AG04449 (cell line): Measurements from ENCODE around the gene ANKIB1.

Experiments used
- CTCF ChIA-PET: fragments of 350-600 bp; formaldehyde crosslinking; extraction: SDS; loops from one replicate; lab custom pipeline; 2021; ENCODE audit warnings: antibody characterized with exemption; lab: Yijun Ruan, JAX
- POLR2A ChIA-PET: fragments of 400-600, 350-600 bp; formaldehyde crosslinking; extraction: SDS; loops from one replicate; lab custom pipeline; 2020; ENCODE audit warnings: antibody characterized with exemption, inconsistent platforms; lab: Yijun Ruan, JAX
- DNase-seq: peaks from one replicate; pipeline ENCODE4 v3.0.0-alpha.2; 2010; ENCODE audit warnings: low read depth, low spot score
- H3K4me3 ChIP-seq: 2 replicates; pipeline ENCODE4 v1.5.1; 2011; ENCODE audit warnings: low read depth, mild to moderate bottlenecking, control low read depth, low read length
- CTCF ChIP-seq: IDR thresholded peaks from one replicate; pipeline ENCODE4 v1.5.1; 2011; ENCODE audit warnings: mild to moderate bottlenecking, moderate library complexity, low read length, control low read depth, inconsistent platforms; ENCODE audit not compliant: insufficient read depth; ENCODE audit errors: missing control alignments

Gene ANKIB1

GRCh38 chr7:92226981-92227380, 18.8 kb upstream of the ANKIB1 start:
- H3K4me3 ChIP-seq, result no peak overlapping the region
- POLR2A ChIA-PET, result no interaction called here
- CTCF ChIA-PET, result no interaction called here
- TF ChIP-seq CTCF, result no peak
- DNase-seq, result no peak

- no peak overlapping the region for H3K4me3 ChIP-seq
- POLR2A ChIA-PET, result no interaction called here
- no peak for TF ChIP-seq CTCF
- DNase-seq, result no peak
- CTCF ChIA-PET, result no interaction called here
Observed at GRCh38 chr7:92228100-92228499, 17.7 kb upstream of the ANKIB1 start.

- H3K4me3 ChIP-seq, result no peak overlapping the region
- ChIA-PET POLR2A (no interaction called here), CTCF (no interaction called here)
- DNase-seq, result no peak
- TF ChIP-seq CTCF, result no peak
Observed at GRCh38 chr7:92228742-92229141, 17.0 kb upstream of the ANKIB1 start.

GRCh38 chr7:92230547-92230946, 15.2 kb upstream of the ANKIB1 start:
- ChIA-PET POLR2A (no interaction called here), CTCF (no interaction called here)
- DNase-seq, result no peak
- no peak for TF ChIP-seq CTCF
- no peak overlapping the region for H3K4me3 ChIP-seq

- no peak for TF ChIP-seq CTCF
Observed at GRCh38 chr7:92242972-92243371, 2.8 kb upstream of the ANKIB1 start.

GRCh38 chr7:92244808-92245486, 827 bp upstream of the ANKIB1 start:
- POLR2A ChIA-PET, result interaction anchor here (1.1 to 1.7 kb wide), 2 partner anchors 10 to 202 kb away, joined by 6 read pairs; partner anchors contain the start of gene GATAD1
- no peak for TF ChIP-seq CTCF
- no peak for DNase-seq
- CTCF ChIA-PET, result interaction anchor here (1.4 to 3.0 kb wide), 4 partner anchors 65 to 202 kb away, joined by 3 to 22 read pairs (median 8); partner anchors contain the start of genes GATAD1 and LRRD1
- H3K4me3 ChIP-seq, result peak overlapping the region; percentile 82

More at GRCh38 chr7:92242972-92243371, 2.8 kb upstream of the ANKIB1 start:
- no peak overlapping the region for H3K4me3 ChIP-seq
- CTCF ChIA-PET, result interaction anchor here (1.2 kb wide), 1 partner anchor 63 kb away, joined by 3 read pairs; no protein-coding TSS in a partner anchor
- no peak for DNase-seq
- POLR2A ChIA-PET, result no interaction called here
